Keratinocyte (primary cell): ENCODE data around the gene PNPLA8. TPM values are rescaled to one million over a fixed set of nuclear protein-coding genes. Genes with fewer than 3 reads are reported as not detected.
A peak's percentile ranks its signal among the peaks of the same experiment; 100 is the strongest.

Experiments used
- DNase-seq: peaks from one replicate; pipeline ENCODE4 v3.0.0-alpha.2; 2011; ENCODE audit warnings: low read depth, missing footprints, low spot score
- FAIRE-seq: peaks from 2 replicates; lab custom pipeline; 2011; peaks lifted over from hg19 to GRCh38; lab: Jason Lieb, UNC
- H2AFZ ChIP-seq: 2 replicates; pipeline ENCODE4 v1.6.0; 2012; ENCODE audit warnings: low read length, control low read depth, inconsistent platforms; ENCODE audit not compliant: control insufficient read depth
- H3K27ac ChIP-seq: 2 replicates; pipeline ENCODE4 v1.5.1; 2011; ENCODE audit warnings: low read length; ENCODE audit not compliant: control insufficient read depth, insufficient read depth
- H3K27me3 ChIP-seq: 3 replicates; pipeline ENCODE4 v1.6.0; 2011; ENCODE audit warnings: low read length; ENCODE audit not compliant: control insufficient read depth, insufficient read depth; ENCODE audit errors: extremely low read depth
- H3K36me3 ChIP-seq, 2 experiments: 2 replicates in 1 of 2; 3 replicates in 1 of 2; pipeline ENCODE4 v1.5.1; 2011; ENCODE audit warnings: low read length in 2 of 2, mild to moderate bottlenecking in 1 of 2; ENCODE audit not compliant: control insufficient read depth in 2 of 2, insufficient read depth in 2 of 2; ENCODE audit errors: extremely low read depth in 1 of 2
- H3K4me1 ChIP-seq: 3 replicates; pipeline ENCODE4 v1.5.1; 2011; ENCODE audit warnings: low read length; ENCODE audit not compliant: control insufficient read depth, insufficient read depth; ENCODE audit errors: extremely low read depth
- H3K4me2 ChIP-seq: 3 replicates; pipeline ENCODE4 v1.6.0; 2011; ENCODE audit warnings: low read depth, low read length; ENCODE audit not compliant: control insufficient read depth, insufficient read depth; ENCODE audit errors: extremely low read depth
- H3K4me3 ChIP-seq, 3 experiments: fragments of 200-600 bp in 1 of 3; sonication (generic) in 1 of 3; 2 replicates in 2 of 3; 3 replicates in 1 of 3; pipeline ENCODE4 v1.5.1; 2011 to 2016; ENCODE audit warnings: low read length in 3 of 3, mild to moderate bottlenecking in 3 of 3, control low read depth in 2 of 3, inconsistent platforms in 1 of 3, low read depth in 1 of 3, mixed read lengths in 1 of 3, mixed run types in 1 of 3, moderate library complexity in 1 of 3; ENCODE audit not compliant: control insufficient read depth in 2 of 3, insufficient read depth in 2 of 3; ENCODE audit errors: extremely low read depth in 1 of 3
- H3K79me2 ChIP-seq: 2 replicates; pipeline ENCODE4 v1.6.0; 2012; ENCODE audit warnings: low read length; ENCODE audit not compliant: control insufficient read depth, insufficient read depth
- H3K9ac ChIP-seq: 3 replicates; pipeline ENCODE4 v1.6.0; 2011; ENCODE audit warnings: low read length; ENCODE audit not compliant: control insufficient read depth, insufficient read depth; ENCODE audit errors: extremely low read depth
- H3K9me1 ChIP-seq: 3 replicates; pipeline ENCODE4 v1.6.0; 2011; ENCODE audit warnings: low read length; ENCODE audit not compliant: control insufficient read depth, insufficient read depth; ENCODE audit errors: extremely low read depth
- H3K9me3 ChIP-seq: 2 replicates; pipeline ENCODE4 v1.5.1; 2012; ENCODE audit warnings: low read depth, low read length; ENCODE audit not compliant: control insufficient read depth
- H4K20me1 ChIP-seq: 3 replicates; pipeline ENCODE4 v1.6.0; 2011; ENCODE audit warnings: low read length; ENCODE audit not compliant: control insufficient read depth, insufficient read depth; ENCODE audit errors: extremely low read depth
- EZH2 ChIP-seq: IDR thresholded peaks from one replicate; pipeline ENCODE4 v1.6.1; 2012; ENCODE audit warnings: inconsistent platforms, mild to moderate bottlenecking, low read length, moderate library complexity
- dilution Hi-C: fragments of 300-500 bp; cut with MboI; formaldehyde crosslinking; loops from one replicate; pipeline ENCODE4 v1.7.0; 2020; ENCODE audit warnings: low sequenced_read_pairs; ENCODE audit not compliant: extremely low pct_ligation_motif_present
- polyA plus RNA-seq, 5 experiments: library from polyadenylated mRNA; depleted of rRNA in 3 of 5; stranded (reverse) in 3 of 5; stranded (forward) in 1 of 5; unstranded in 1 of 5; fragments of >200 nt; gene quantifications; 1 replicate in 1 of 5; 2 replicates in 3 of 5; 3 replicates in 1 of 5; pipeline versions ENCODE4 v1.2.1 to v1.2.3, GENCODE V29; 2011 to 2012; ENCODE audit warnings: missing spikeins in 2 of 5, low read depth in 1 of 5, low replicate concordance in 1 of 5
- TF ChIP-seq, protein P1 (sequence below), 3 experiments: IDR thresholded peaks in 1 of 3; conservative IDR thresholded peaks in 1 of 3; optimal IDR thresholded peaks in 1 of 3; 2 replicates in 2 of 3; 3 replicates in 1 of 3; pipeline versions ENCODE3 to v1.5.1; 2011; ENCODE audit warnings: low read length in 3 of 3, mild to moderate bottlenecking in 3 of 3, moderate library complexity in 2 of 3, control low read depth in 1 of 3, inconsistent platforms in 1 of 3; ENCODE audit not compliant: insufficient read depth in 2 of 3; ENCODE audit errors: extremely low read depth in 1 of 3

Gene PNPLA8
- polyA plus RNA-seq, 1 donor (not counting 4 experiments of a cell fraction or from before 2014, with no cell fraction given): 23.1 TPM

DNA sequence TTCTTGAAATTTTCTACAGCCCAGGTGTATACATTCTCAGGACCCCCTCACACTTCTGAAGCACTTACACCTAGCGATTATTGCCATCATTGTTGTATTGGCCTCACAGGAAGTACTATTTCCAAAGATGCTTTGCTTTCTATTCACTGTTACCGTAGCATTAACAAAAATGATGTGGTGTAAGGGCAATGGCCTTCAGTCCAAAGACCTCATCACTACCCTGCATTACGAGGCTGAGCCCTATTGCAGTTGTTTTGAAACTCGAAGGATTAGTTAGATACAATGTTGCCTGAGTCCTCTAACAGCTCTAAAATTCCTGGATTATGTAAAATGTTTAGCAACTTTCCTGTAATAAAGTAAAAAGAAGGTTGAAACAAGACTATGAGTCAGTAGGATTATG lies 72.6 kb downstream of the PNPLA8 start:
- H3K9me3 ChIP-seq: no peaks in the 10 kb centered on the region
- no peaks in the 10 kb centered on the region for H3K36me3 ChIP-seq
- dilution Hi-C loops: no loop called here
- FAIRE-seq (no peak), DNase-seq (no peak)
- TF ChIP-seq, protein P1, sequence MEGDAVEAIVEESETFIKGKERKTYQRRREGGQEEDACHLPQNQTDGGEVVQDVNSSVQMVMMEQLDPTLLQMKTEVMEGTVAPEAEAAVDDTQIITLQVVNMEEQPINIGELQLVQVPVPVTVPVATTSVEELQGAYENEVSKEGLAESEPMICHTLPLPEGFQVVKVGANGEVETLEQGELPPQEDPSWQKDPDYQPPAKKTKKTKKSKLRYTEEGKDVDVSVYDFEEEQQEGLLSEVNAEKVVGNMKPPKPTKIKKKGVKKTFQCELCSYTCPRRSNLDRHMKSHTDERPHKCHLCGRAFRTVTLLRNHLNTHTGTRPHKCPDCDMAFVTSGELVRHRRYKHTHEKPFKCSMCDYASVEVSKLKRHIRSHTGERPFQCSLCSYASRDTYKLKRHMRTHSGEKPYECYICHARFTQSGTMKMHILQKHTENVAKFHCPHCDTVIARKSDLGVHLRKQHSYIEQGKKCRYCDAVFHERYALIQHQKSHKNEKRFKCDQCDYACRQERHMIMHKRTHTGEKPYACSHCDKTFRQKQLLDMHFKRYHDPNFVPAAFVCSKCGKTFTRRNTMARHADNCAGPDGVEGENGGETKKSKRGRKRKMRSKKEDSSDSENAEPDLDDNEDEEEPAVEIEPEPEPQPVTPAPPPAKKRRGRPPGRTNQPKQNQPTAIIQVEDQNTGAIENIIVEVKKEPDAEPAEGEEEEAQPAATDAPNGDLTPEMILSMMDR (optimal IDR thresholded peaks at IDR 0.05 in 1 of 3, IDR thresholded peaks at IDR 0.05 in 1 of 3, conservative IDR thresholded peaks at IDR 0.05 in 1 of 3; ENCODE audit: extremely low read depth in 1 of 3, insufficient read depth in 2 of 3, low read length in 3 of 3): no peak
- no peak for TF ChIP-seq EZH2
- no peak overlapping the region for H3K4me3 ChIP-seq
- no peak overlapping the region for H2AFZ ChIP-seq
- H3K4me2 ChIP-seq: no peak overlapping the region
- peaks cover 50% of the 10 kb centered on the region for H3K27me3 ChIP-seq
- no peaks in the 10 kb centered on the region for H3K9me1 ChIP-seq
- H3K4me1 ChIP-seq: peaks cover 10% of the 10 kb centered on the region
- H3K9ac ChIP-seq: no peak overlapping the region
- H4K20me1 ChIP-seq: no peaks in the 10 kb centered on the region
- no peaks in the 10 kb centered on the region for H3K79me2 ChIP-seq
- no peak overlapping the region for H3K27ac ChIP-seq

DNA sequence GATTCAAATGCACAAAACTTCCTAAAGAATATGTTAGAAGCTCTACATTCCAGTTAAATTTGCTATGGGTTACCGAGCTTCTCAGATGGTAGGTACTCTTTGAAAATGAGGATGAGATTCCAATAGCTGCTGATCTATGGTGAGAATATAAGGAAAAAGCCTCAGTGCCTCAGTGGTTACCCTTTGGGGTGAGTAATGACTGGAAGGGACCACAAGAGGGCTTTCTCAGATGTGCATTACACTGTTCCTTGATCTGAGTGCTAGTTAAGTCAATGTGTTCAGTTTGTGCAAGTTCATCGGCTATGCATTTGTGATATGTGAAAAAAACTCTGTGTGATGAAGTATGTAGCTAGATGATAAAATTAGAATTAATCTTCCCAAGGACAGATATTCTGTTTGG lies 73.2 kb downstream of the PNPLA8 start:
- peak; percentile 64 for FAIRE-seq
- Histone ChIP-seq H3K9me1 (no peaks in the 10 kb centered on the region), H3K4me2 (no peak overlapping the region), H3K9me3 (no peaks in the 10 kb centered on the region), H3K4me3 (no peak overlapping the region), H3K27me3 (peaks cover 44% of the 10 kb centered on the region), H3K4me1 (peaks cover 10% of the 10 kb centered on the region), H3K79me2 (no peaks in the 10 kb centered on the region), H3K27ac (no peak overlapping the region), H4K20me1 (no peaks in the 10 kb centered on the region), H2AFZ (no peak overlapping the region), H3K36me3 (no peaks in the 10 kb centered on the region), H3K9ac (no peak overlapping the region)
- no peak for TF ChIP-seq EZH2
- TF ChIP-seq, protein P1 (optimal IDR thresholded peaks at IDR 0.05 in 1 of 3, IDR thresholded peaks at IDR 0.05 in 1 of 3, conservative IDR thresholded peaks at IDR 0.05 in 1 of 3; ENCODE audit: extremely low read depth in 1 of 3, insufficient read depth in 2 of 3, low read length in 3 of 3): peak; percentile 54 to 56 (median 55)
- dilution Hi-C loops: no loop called here
- DNase-seq: no peak
